K562 (cell line): ENCODE results near the gene PPTC7. TPM values are rescaled to one million over a fixed set of nuclear protein-coding genes. Genes with fewer than 3 reads are reported as not detected.

ENCODE experiments used
- FOSL1 ChIP-seq: fragments of 200-800 bp; sonication (Bioruptor generic); conservative IDR thresholded peaks from 2 replicates; pipeline ENCODE4 v1.6.1; 2016; ENCODE audit warnings: missing genetic modification characterization, missing compliant biosample characterization
- IRF2 ChIP-seq: sonication (generic); formaldehyde crosslinking; IDR thresholded peaks from 2 replicates; pipeline ENCODE4 v1.8.1; 2022; ENCODE audit warnings: mild to moderate bottlenecking, missing genetic modification reagents
- KDM5B ChIP-seq: fragments of 200-600 bp; sonication (generic); IDR thresholded peaks from 2 replicates; pipeline ENCODE4 v1.6.1; 2012; ENCODE audit warnings: low read depth, mild to moderate bottlenecking, moderate library complexity, low read length, control low read depth, inconsistent platforms; ENCODE audit not compliant: insufficient replicate concordance
- MAZ ChIP-seq, 2 experiments: fragments of 450-650 bp in 1 of 2; sonication (generic) in 1 of 2; formaldehyde crosslinking; IDR thresholded peaks in 1 of 2; conservative IDR thresholded peaks in 1 of 2; 2 replicates each; pipeline versions ENCODE4 v1.4.0 to v1.5.0; 2020; ENCODE audit warnings: mild to moderate bottlenecking in 1 of 2, missing genetic modification reagents in 1 of 2
- MTA1 ChIP-seq: fragments of 450-650 bp; IDR thresholded peaks from 2 replicates; pipeline ENCODE4 v1.6.1; 2017; ENCODE audit warnings: borderline replicate concordance
- NCOA2 ChIP-seq, 2 experiments: fragments of 450-650 bp; IDR thresholded peaks; 2 replicates each; pipeline ENCODE4 v1.6.1; 2018; ENCODE audit warnings: mild to moderate bottlenecking in 2 of 2, moderate library complexity in 1 of 2; ENCODE audit not compliant: partially characterized antibody in 2 of 2
- NFRKB ChIP-seq: fragments of 450-650 bp; IDR thresholded peaks from 2 replicates; pipeline ENCODE4 v1.6.1; 2016; ENCODE audit warnings: low read depth
- PCBP2 ChIP-seq: fragments of 200-400 bp; formaldehyde crosslinking; IDR thresholded peaks from 2 replicates; pipeline ENCODE4 v1.6.1; 2018; ENCODE audit warnings: low read length, low read depth, mild to moderate bottlenecking, moderate library complexity; ENCODE audit not compliant: poor library complexity, severe bottlenecking
- POU5F1 ChIP-seq: fragments of 150-350 bp; IDR thresholded peaks from 2 replicates; pipeline ENCODE4 v1.6.1; 2014; ENCODE audit warnings: borderline replicate concordance, low read length, low read depth, mild to moderate bottlenecking; ENCODE audit not compliant: partially characterized antibody
- SIRT6 ChIP-seq: IDR thresholded peaks from one replicate; pipeline ENCODE4 v1.6.1; 2012; ENCODE audit warnings: low read depth, mild to moderate bottlenecking, control low read depth, inconsistent platforms, low read length, moderate library complexity
- SRSF7 ChIP-seq: fragments of 200-400 bp; formaldehyde crosslinking; optimal IDR thresholded peaks from 2 replicates; pipeline ENCODE3; 2017; ENCODE audit warnings: mild to moderate bottlenecking, low read depth, low read length
- THRAP3 ChIP-seq: fragments of 450-650 bp; IDR thresholded peaks from 2 replicates; pipeline ENCODE4 v1.6.1; 2016; ENCODE audit warnings: mild to moderate bottlenecking, inconsistent platforms, borderline replicate concordance
- TSC22D4 ChIP-seq: fragments of 450-650 bp; IDR thresholded peaks from 2 replicates; pipeline ENCODE4 v1.6.1; 2016; ENCODE audit warnings: missing genetic modification characterization, missing biosample characterization, control low read depth
- YBX1 ChIP-seq: fragments of 450-650 bp; IDR thresholded peaks from 2 replicates; pipeline ENCODE4 v1.7.1; 2016; ENCODE audit warnings: mild to moderate bottlenecking
- ZEB2 ChIP-seq: fragments of 450-650 bp; IDR thresholded peaks from 2 replicates; pipeline ENCODE4 v1.6.1; 2016
- ZNF280B ChIP-seq: fragments of 250-450 bp; sonication (Bioruptor Pico); IDR thresholded peaks from 2 replicates; pipeline ENCODE4 v1.5.1; 2021; ENCODE audit warnings: mild to moderate bottlenecking
- ZSCAN32 ChIP-seq: fragments of 450-650 bp; formaldehyde crosslinking; IDR thresholded peaks from 2 replicates; pipeline ENCODE4 v1.4.0; 2020; ENCODE audit warnings: mild to moderate bottlenecking, moderate library complexity
- polyA plus RNA-seq, 8 experiments: library from polyadenylated mRNA; depleted of rRNA in 4 of 8; stranded (reverse) in 5 of 8; unstranded in 3 of 8; fragments of >200 nt; fragmentation: Nextera tagmentation in 2 of 8; fragmentation: Illumina TruSeq in 1 of 8; extraction: Ambion mirVana in 2 of 8; extraction: Trizol in 1 of 8; gene quantifications; 2 replicates each; pipeline versions ENCODE4 v1.2.1 to v1.2.3, GENCODE V29; 2011 to 2014; ENCODE audit warnings: inconsistent platforms in 1 of 8, missing spikeins in 1 of 8
- total RNA-seq, 7 experiments: library from RNA; depleted of rRNA in 6 of 7; stranded (reverse); fragments of >200 nt in 6 of 7; fragmentation: Illumina TruSeq in 2 of 7; extraction: Trizol in 2 of 7; gene quantifications; 2 replicates each; pipeline versions ENCODE4 v1.2.1 to v1.2.3, GENCODE V29; 2011 to 2021; ENCODE audit warnings: low replicate concordance in 1 of 7
- TF ChIP-seq, protein P1 (sequence below): fragments of 200-400 bp; formaldehyde crosslinking; IDR thresholded peaks from 2 replicates; pipeline ENCODE4 v1.6.1; 2017; ENCODE audit warnings: mild to moderate bottlenecking, low read depth, low read length, moderate library complexity
- TF ChIP-seq, protein P2 (sequence below): fragments of 250-450 bp; sonication (Bioruptor Pico); IDR thresholded peaks from 2 replicates; pipeline ENCODE4 v1.6.1; 2021; ENCODE audit warnings: mild to moderate bottlenecking
- TF ChIP-seq, protein P3 (sequence below): fragments of 450-650 bp; IDR thresholded peaks from 2 replicates; pipeline ENCODE4 v1.7.1; 2018; ENCODE audit warnings: mild to moderate bottlenecking, low read depth; ENCODE audit not compliant: partially characterized antibody

PPTC7 gene
- total and polyA plus RNA-seq, 9 of the 15 experiments (the other 6 are each of a cell fraction or from before 2014, with no cell fraction given), result 2.6 to 23.1 (median 11.9) TPM

- TF ChIP-seq KDM5B (peak; percentile 56), MAZ (CRISPR knock-in tag; conservative IDR thresholded peaks at IDR 0.05 in 1 of 2, IDR thresholded peaks at IDR 0.05 in 1 of 2) (peak in 1 of 2 experiments; percentile 56; a peak in 2 of 4 replicates), SRSF7 (no peak), IRF2 (no peak), PCBP2 (no peak), THRAP3 (no peak), NFRKB (no peak), SIRT6 (no peak), ZSCAN32 (CRISPR knock-in tag) (no peak), TSC22D4 (tag) (no peak), POU5F1 (no peak), NCOA2 (IDR thresholded peaks at IDR 0.05; ENCODE audit: partially characterized antibody in 2 of 2) (no peak), MTA1 (no peak), FOSL1 (0 out of 2 replicates have a peak, but pooled peaks have one; percentile 33), YBX1 (no peak), ZEB2 (no peak), ZNF280B (CRISPR knock-in tag) (no peak)
- TF ChIP-seq, protein P1, sequence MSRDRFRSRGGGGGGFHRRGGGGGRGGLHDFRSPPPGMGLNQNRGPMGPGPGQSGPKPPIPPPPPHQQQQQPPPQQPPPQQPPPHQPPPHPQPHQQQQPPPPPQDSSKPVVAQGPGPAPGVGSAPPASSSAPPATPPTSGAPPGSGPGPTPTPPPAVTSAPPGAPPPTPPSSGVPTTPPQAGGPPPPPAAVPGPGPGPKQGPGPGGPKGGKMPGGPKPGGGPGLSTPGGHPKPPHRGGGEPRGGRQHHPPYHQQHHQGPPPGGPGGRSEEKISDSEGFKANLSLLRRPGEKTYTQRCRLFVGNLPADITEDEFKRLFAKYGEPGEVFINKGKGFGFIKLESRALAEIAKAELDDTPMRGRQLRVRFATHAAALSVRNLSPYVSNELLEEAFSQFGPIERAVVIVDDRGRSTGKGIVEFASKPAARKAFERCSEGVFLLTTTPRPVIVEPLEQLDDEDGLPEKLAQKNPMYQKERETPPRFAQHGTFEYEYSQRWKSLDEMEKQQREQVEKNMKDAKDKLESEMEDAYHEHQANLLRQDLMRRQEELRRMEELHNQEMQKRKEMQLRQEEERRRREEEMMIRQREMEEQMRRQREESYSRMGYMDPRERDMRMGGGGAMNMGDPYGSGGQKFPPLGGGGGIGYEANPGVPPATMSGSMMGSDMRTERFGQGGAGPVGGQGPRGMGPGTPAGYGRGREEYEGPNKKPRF, result no peak
- TF ChIP-seq, protein P2, sequence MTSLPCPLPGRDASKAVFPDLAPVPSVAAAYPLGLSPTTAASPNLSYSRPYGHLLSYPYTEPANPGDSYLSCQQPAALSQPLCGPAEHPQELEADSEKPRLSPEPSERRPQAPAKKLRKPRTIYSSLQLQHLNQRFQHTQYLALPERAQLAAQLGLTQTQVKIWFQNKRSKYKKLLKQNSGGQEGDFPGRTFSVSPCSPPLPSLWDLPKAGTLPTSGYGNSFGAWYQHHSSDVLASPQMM (CRISPR knock-in tag), result no peak
- TF ChIP-seq, protein P3, sequence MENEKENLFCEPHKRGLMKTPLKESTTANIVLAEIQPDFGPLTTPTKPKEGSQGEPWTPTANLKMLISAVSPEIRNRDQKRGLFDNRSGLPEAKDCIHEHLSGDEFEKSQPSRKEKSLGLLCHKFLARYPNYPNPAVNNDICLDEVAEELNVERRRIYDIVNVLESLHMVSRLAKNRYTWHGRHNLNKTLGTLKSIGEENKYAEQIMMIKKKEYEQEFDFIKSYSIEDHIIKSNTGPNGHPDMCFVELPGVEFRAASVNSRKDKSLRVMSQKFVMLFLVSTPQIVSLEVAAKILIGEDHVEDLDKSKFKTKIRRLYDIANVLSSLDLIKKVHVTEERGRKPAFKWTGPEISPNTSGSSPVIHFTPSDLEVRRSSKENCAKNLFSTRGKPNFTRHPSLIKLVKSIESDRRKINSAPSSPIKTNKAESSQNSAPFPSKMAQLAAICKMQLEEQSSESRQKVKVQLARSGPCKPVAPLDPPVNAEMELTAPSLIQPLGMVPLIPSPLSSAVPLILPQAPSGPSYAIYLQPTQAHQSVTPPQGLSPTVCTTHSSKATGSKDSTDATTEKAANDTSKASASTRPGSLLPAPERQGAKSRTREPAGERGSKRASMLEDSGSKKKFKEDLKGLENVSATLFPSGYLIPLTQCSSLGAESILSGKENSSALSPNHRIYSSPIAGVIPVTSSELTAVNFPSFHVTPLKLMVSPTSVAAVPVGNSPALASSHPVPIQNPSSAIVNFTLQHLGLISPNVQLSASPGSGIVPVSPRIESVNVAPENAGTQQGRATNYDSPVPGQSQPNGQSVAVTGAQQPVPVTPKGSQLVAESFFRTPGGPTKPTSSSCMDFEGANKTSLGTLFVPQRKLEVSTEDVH, result no peak
Observed at GRCh38 chr12:110583137-110584059, at the start of gene PPTC7 (continued).
